ENCODE data around the gene NOD2. TPM values are rescaled to one million over a fixed set of nuclear protein-coding genes. Genes with fewer than 3 reads are reported as not detected.

NOD2 gene
- total RNA-seq, 2 donors from 2014 or later: 7.6 to 28.4 TPM

DNA sequence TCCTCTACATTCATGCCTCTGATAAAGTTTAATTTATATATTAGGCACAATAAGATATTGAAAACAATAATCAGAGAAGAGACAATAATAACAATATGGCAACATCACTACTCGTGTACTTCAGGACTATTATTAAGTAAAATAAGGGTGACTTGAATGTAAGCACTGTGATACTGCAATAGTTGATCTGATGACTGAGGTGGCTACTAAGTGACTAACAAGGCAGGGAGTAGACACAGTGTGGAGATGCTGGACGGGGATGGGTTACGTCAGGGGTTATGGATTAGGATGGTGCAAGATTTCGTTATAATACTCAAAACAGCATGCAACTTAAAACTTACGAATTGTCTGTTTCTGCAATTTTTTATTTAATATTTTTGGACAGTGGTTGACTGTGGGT lies 81.0 kb downstream of the NOD2 start:
- Mint-ChIP-seq H3K9me3 (no peaks in the 10 kb centered on the region), H3K36me3 (ENCODE audit: low read depth) (peaks cover 95% of the 10 kb centered on the region), H3K27ac (peak overlapping the region; percentile 29), H3K4me3 (peak overlapping the region; percentile 5), H3K4me1 (peaks cover 55% of the 10 kb centered on the region), H3K27me3 (no peaks in the 10 kb centered on the region)
- ATAC-seq (replicated peaks): no peak

- H3K27me3 Mint-ChIP-seq: no peaks in the 10 kb centered on the region
- peaks cover 54% of the 10 kb centered on the region for H3K4me1 Mint-ChIP-seq
- H3K9me3 Mint-ChIP-seq: no peaks in the 10 kb centered on the region
- peaks cover 95% of the 10 kb centered on the region for H3K36me3 Mint-ChIP-seq (ENCODE audit: low read depth)
- peak overlapping the region; percentile 56 for H3K27ac Mint-ChIP-seq
- peak overlapping the region; percentile 18 for H3K4me3 Mint-ChIP-seq
- ATAC-seq (replicated peaks): no peak
Measured at GRCh38 chr16:50774960-50775359, 81.6 kb downstream of the NOD2 start.

- no peaks in the 10 kb centered on the region for H3K9me3 Mint-ChIP-seq
- no peaks in the 10 kb centered on the region for H3K27me3 Mint-ChIP-seq
- peaks cover 95% of the 10 kb centered on the region for H3K36me3 Mint-ChIP-seq (ENCODE audit: low read depth)
- no peak overlapping the region for H3K27ac Mint-ChIP-seq
- no peak for ATAC-seq (replicated peaks)
- peaks cover 63% of the 10 kb centered on the region for H3K4me1 Mint-ChIP-seq
- H3K4me3 Mint-ChIP-seq: no peak overlapping the region
Measured at GRCh38 chr16:50776037-50776436, 82.6 kb downstream of the NOD2 start.

DNA sequence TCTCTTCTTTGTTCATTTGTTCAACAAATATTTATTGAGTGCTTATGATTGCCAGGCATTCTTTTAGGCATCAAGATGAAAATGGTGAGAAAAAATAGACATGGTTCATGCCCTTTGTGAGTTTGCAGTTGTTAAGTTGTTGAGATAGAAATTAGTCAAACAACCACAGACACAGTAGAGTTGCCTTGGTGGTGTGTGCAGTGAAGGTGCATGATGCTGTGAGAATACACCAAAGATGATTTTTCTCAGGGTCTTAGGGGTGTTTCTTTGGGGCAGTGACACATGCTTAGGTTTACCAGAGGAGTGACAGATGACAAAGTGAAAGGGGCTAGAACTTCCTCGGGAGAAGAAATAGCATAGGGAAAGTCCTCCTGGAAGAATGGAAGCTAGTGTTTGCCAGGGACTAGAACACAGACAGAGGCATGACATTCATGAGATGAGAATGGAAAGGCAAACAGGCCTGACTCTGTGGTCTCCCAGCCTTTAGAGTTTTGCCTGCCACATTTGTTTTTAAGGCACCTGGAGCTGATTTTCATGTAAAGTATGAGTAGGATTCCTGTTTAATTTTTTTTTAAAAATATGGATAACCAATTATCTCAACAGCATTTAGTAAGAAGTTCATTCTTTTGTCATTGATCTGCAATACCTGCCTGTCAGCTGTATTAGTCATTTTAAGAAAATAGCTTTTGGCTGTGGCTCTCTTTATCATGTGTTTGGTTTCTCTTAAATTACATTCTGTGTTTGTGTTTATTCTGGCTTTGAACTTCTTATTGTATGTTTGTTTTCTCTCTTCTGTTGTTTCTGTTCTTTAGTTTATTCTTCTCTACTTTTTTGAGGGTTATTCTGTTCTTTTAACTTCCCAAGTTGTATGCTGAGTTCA lies 85.1 kb downstream of the NOD2 start:
- H3K9me3 Mint-ChIP-seq: no peaks in the 10 kb centered on the region
- peak overlapping the region; percentile 51 for H3K4me3 Mint-ChIP-seq
- peaks cover 95% of the 10 kb centered on the region for H3K36me3 Mint-ChIP-seq (ENCODE audit: low read depth)
- peak; percentile 83 for ATAC-seq (replicated peaks)
- H3K27me3 Mint-ChIP-seq: no peaks in the 10 kb centered on the region
- peaks cover 53% of the 10 kb centered on the region for H3K4me1 Mint-ChIP-seq
- H3K27ac Mint-ChIP-seq: peak overlapping the region; percentile 76

- Mint-ChIP-seq H3K27me3 (no peaks in the 10 kb centered on the region), H3K9me3 (no peaks in the 10 kb centered on the region), H3K4me3 (peak overlapping the region; percentile 74), H3K27ac (peak overlapping the region; percentile 83), H3K4me1 (peaks cover 41% of the 10 kb centered on the region), H3K36me3 (ENCODE audit: low read depth) (peaks cover 95% of the 10 kb centered on the region)
- peak; percentile 69 for ATAC-seq (replicated peaks)
Measured at GRCh38 chr16:50781043-50781442, 87.6 kb downstream of the NOD2 start.

DNA sequence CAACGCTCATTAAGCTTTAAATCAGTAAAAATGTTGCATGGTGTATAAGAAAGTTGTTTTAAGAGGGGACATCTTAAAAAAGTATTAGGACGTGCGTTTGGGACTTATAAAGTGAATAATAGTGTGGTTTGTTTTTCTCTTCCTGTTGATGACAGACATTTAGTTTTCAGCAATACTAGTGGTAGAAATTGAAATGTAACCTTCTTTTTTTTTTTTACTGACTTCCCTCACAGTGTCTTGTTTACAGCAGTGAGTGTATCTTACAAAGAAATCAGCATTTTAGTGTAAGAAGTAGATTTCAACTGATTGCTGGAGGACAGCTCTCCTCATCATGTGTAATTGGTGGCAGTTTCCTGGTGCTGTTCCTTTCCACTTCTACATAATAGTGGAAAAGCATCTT lies 88.1 kb downstream of the NOD2 start:
- peak overlapping the region; percentile 83 for H3K27ac Mint-ChIP-seq
- ATAC-seq (replicated peaks): peak; percentile 28
- peak overlapping the region; percentile 74 for H3K4me3 Mint-ChIP-seq

More for the DNA sequence above, 88.1 kb downstream of the NOD2 start:
- H3K36me3 Mint-ChIP-seq (ENCODE audit: low read depth): peaks cover 95% of the 10 kb centered on the region
- peaks cover 41% of the 10 kb centered on the region for H3K4me1 Mint-ChIP-seq
- H3K9me3 Mint-ChIP-seq: no peaks in the 10 kb centered on the region
- H3K27me3 Mint-ChIP-seq: no peaks in the 10 kb centered on the region

Other genes with a start within 250 kb of the NOD2 start
- 1 to 10 TPM in 1 of 2 donors, under 1 TPM in 1; 0.66 to 1.3 TPM for gene NKD1, start 145.2 kb upstream of the NOD2 start, total RNA-seq
- 10 to 100 TPM; 53.9 to 96.9 TPM for gene SNX20, start 12.3 kb upstream of the NOD2 start, total RNA-seq
- 100 to 1,000 TPM; 112 to 130 TPM for gene CYLD, start 48.5 kb downstream of the NOD2 start, total RNA-seq